HepG2 (cell line): Measurements from ENCODE around the gene SSBP2. TPM values are rescaled to one million over a fixed set of nuclear protein-coding genes. Genes with fewer than 3 reads are reported as not detected.

ENCODE experiments used
- ARID4A ChIP-seq: sonication (generic); formaldehyde crosslinking; IDR thresholded peaks from 2 replicates; pipeline ENCODE4 v1.5.0; 2020; ENCODE audit warnings: mild to moderate bottlenecking, missing genetic modification reagents, borderline replicate concordance
- ASH2L ChIP-seq: fragments of 300-600, 200-600 bp; sonication (generic); IDR thresholded peaks from 2 replicates; pipeline ENCODE4 v1.7.0; 2017; ENCODE audit warnings: low read depth, mild to moderate bottlenecking, moderate library complexity, mixed read lengths, low read length; ENCODE audit not compliant: insufficient read length
- ATRX ChIP-seq: sonication (generic); formaldehyde crosslinking; IDR thresholded peaks from 2 replicates; pipeline ENCODE4 v1.4.0; 2020; ENCODE audit warnings: missing genetic modification reagents, borderline replicate concordance
- CBX2 ChIP-seq, 2 experiments: fragments of 200-600 bp in 1 of 2; sonication (generic); formaldehyde crosslinking in 1 of 2; IDR thresholded peaks; 2 replicates each; pipeline versions ENCODE4 v1.7.0 to v1.8.1; 2018 to 2022; ENCODE audit warnings: low read depth in 2 of 2, low read length in 1 of 2, mild to moderate bottlenecking in 1 of 2, missing genetic modification reagents in 1 of 2
- IRX3 ChIP-seq: sonication (generic); formaldehyde crosslinking; IDR thresholded peaks from 2 replicates; pipeline ENCODE4 v1.8.1; 2023; ENCODE audit warnings: mild to moderate bottlenecking, low read depth, missing genetic modification reagents, borderline replicate concordance
- MTA3 ChIP-seq: sonication (generic); formaldehyde crosslinking; IDR thresholded peaks from 2 replicates; pipeline ENCODE4 v1.4.0; 2020; ENCODE audit warnings: missing genetic modification reagents
- MXI1 ChIP-seq: IDR thresholded peaks from 3 replicates; pipeline ENCODE4 v1.6.1; 2012; ENCODE audit warnings: low read depth, low read length, inconsistent platforms, borderline replicate concordance
- NFKBIZ ChIP-seq: IDR thresholded peaks from 2 replicates; pipeline ENCODE4 v1.6.1; 2018; ENCODE audit warnings: missing genetic modification reagents, missing compliant biosample characterization
- NR1H2 ChIP-seq: sonication (generic); formaldehyde crosslinking; IDR thresholded peaks from 2 replicates; pipeline ENCODE4 v1.8.1; 2022; ENCODE audit warnings: low read depth, missing genetic modification reagents, borderline replicate concordance
- PAF1 ChIP-seq: IDR thresholded peaks from 2 replicates; pipeline ENCODE4 v1.6.1; 2016; ENCODE audit warnings: missing genetic modification reagents, missing compliant biosample characterization
- PCBP1 ChIP-seq: fragments of 200-400 bp; formaldehyde crosslinking; IDR thresholded peaks from 2 replicates; pipeline ENCODE4 v1.6.1; 2017; ENCODE audit warnings: mild to moderate bottlenecking, low read depth, low read length, borderline replicate concordance
- RCOR2 ChIP-seq: IDR thresholded peaks from 2 replicates; pipeline ENCODE4 v1.6.1; 2016; ENCODE audit warnings: missing biosample characterization, missing genetic modification reagents
- SP2 ChIP-seq: sonication (generic); formaldehyde crosslinking; IDR thresholded peaks from 2 replicates; pipeline ENCODE4 v1.5.1; 2020; ENCODE audit warnings: mild to moderate bottlenecking, missing genetic modification reagents
- TFAP4 ChIP-seq: sonication (generic); IDR thresholded peaks from 2 replicates; pipeline ENCODE4 v1.6.1; 2016; ENCODE audit warnings: low read depth, borderline replicate concordance
- THYN1 ChIP-seq: sonication (generic); formaldehyde crosslinking; IDR thresholded peaks from 2 replicates; pipeline ENCODE4 v1.8.1; 2023; ENCODE audit warnings: low read depth, mild to moderate bottlenecking, moderate library complexity, missing genetic modification reagents, borderline replicate concordance
- XRCC5 ChIP-seq: fragments of 200-400 bp; formaldehyde crosslinking; optimal IDR thresholded peaks from 2 replicates; pipeline ENCODE3; 2017; ENCODE audit warnings: mild to moderate bottlenecking, low read length
- ZNF383 ChIP-seq: sonication (generic); formaldehyde crosslinking; IDR thresholded peaks from 2 replicates; pipeline ENCODE4 v1.4.0; 2020; ENCODE audit warnings: missing genetic modification reagents, mild to moderate bottlenecking, borderline replicate concordance
- polyA plus RNA-seq, 8 experiments: library from polyadenylated mRNA; depleted of rRNA in 3 of 8; stranded (reverse) in 7 of 8; unstranded in 1 of 8; fragments of >200 nt; fragmentation: Illumina TruSeq in 4 of 8; extraction: Trizol in 4 of 8; gene quantifications; 2 replicates each; pipeline versions ENCODE4 v1.2.1 to v1.2.3, GENCODE V29; 2011 to 2016; ENCODE audit warnings: low read depth in 4 of 8, missing spikeins in 1 of 8, mixed read lengths in 1 of 8; ENCODE audit not compliant: insufficient read depth in 1 of 8
- total RNA-seq, 5 experiments: library from RNA; depleted of rRNA; stranded (reverse); fragments of >200 nt; fragmentation: Illumina TruSeq; extraction: Trizol; gene quantifications; 2 replicates each; pipeline ENCODE4 v1.2.3, GENCODE V29; 2016; ENCODE audit warnings: low read depth in 1 of 5
- TF ChIP-seq, protein P1 (sequence below): sonication (generic); formaldehyde crosslinking; IDR thresholded peaks from 2 replicates; pipeline ENCODE4 v1.4.0; 2020; ENCODE audit warnings: missing genetic modification reagents
- TF ChIP-seq, protein P2 (sequence below): sonication (generic); formaldehyde crosslinking; IDR thresholded peaks from 2 replicates; pipeline ENCODE4 v1.4.0; 2020; ENCODE audit warnings: mild to moderate bottlenecking, missing genetic modification reagents

The SSBP2 gene
- total and polyA plus RNA-seq, 2 of the 13 experiments (the other 11 are each of a cell fraction or from before 2014, with no cell fraction given): 0.16 TPM; not detected in 1

GRCh38 chr5:81751009-81751835, at the start of gene SSBP2 (continued):
- TF ChIP-seq CBX2 (IDR thresholded peaks at IDR 0.05; ENCODE audit: low read depth, low read length): peak; percentile 31; the same call in 1 of the 2 replicates
- TF ChIP-seq CBX2 (CRISPR knock-in tag; IDR thresholded peaks at IDR 0.05; ENCODE audit: low read depth): no peak
- TF ChIP-seq ARID4A (CRISPR knock-in tag): peak; percentile 51; the same call in 1 of the 2 replicates
- peak; percentile 84; the same call in 1 of the 2 replicates for TF ChIP-seq PCBP1
- no peak for TF ChIP-seq THYN1 (CRISPR knock-in tag)
- peak; percentile 69; the same call in 2 of the 3 replicates for TF ChIP-seq MXI1
- TF ChIP-seq NR1H2 (CRISPR knock-in tag): no peak
- TF ChIP-seq PAF1 (CRISPR knock-in tag): no peak
- peak; percentile 44 for TF ChIP-seq ASH2L
- no peak for TF ChIP-seq RCOR2
- peak; percentile 79 for TF ChIP-seq XRCC5
- TF ChIP-seq ZNF383 (CRISPR knock-in tag): no peak
- no peak for TF ChIP-seq NFKBIZ
- TF ChIP-seq, protein P1, sequence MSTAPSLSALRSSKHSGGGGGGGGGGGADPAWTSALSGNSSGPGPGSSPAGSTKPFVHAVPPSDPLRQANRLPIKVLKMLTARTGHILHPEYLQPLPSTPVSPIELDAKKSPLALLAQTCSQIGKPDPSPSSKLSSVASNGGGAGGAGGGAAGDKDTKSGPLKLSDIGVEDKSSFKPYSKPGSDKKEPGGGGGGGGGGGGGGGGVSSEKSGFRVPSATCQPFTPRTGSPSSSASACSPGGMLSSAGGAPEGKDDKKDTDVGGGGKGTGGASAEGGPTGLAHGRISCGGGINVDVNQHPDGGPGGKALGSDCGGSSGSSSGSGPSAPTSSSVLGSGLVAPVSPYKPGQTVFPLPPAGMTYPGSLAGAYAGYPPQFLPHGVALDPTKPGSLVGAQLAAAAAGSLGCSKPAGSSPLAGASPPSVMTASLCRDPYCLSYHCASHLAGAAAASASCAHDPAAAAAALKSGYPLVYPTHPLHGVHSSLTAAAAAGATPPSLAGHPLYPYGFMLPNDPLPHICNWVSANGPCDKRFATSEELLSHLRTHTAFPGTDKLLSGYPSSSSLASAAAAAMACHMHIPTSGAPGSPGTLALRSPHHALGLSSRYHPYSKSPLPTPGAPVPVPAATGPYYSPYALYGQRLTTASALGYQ (CRISPR knock-in tag): no peak
- peak; percentile 30; the same call in 1 of the 2 replicates for TF ChIP-seq TFAP4
- TF ChIP-seq, protein P2, sequence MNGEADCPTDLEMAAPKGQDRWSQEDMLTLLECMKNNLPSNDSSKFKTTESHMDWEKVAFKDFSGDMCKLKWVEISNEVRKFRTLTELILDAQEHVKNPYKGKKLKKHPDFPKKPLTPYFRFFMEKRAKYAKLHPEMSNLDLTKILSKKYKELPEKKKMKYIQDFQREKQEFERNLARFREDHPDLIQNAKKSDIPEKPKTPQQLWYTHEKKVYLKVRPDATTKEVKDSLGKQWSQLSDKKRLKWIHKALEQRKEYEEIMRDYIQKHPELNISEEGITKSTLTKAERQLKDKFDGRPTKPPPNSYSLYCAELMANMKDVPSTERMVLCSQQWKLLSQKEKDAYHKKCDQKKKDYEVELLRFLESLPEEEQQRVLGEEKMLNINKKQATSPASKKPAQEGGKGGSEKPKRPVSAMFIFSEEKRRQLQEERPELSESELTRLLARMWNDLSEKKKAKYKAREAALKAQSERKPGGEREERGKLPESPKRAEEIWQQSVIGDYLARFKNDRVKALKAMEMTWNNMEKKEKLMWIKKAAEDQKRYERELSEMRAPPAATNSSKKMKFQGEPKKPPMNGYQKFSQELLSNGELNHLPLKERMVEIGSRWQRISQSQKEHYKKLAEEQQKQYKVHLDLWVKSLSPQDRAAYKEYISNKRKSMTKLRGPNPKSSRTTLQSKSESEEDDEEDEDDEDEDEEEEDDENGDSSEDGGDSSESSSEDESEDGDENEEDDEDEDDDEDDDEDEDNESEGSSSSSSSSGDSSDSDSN (CRISPR knock-in tag): peak; percentile 60; the same call in 1 of the 2 replicates
- TF ChIP-seq SP2: peak; percentile 60
- no peak for TF ChIP-seq ATRX
- no peak for TF ChIP-seq IRX3 (CRISPR knock-in tag)
- no peak for TF ChIP-seq MTA3 (CRISPR knock-in tag)
